Panc1 (cell line): ENCODE results near the gene NTN3. TPM values are rescaled to one million over a fixed set of nuclear protein-coding genes. Genes with fewer than 3 reads are reported as not detected.
"Not testable (repeated sequence)": the region's sequence is repeated elsewhere in the genome, so short reads cannot be mapped to it uniquely, and the experiment has no call there.

Experiments used
- ATAC-seq: fragments of 200-7000 bp; cut with Tn5 transposase; 2 replicates; pipeline ENCODE4 v1.9.1; 2020; ENCODE audit warnings: mild to moderate bottlenecking, moderate library complexity
- BruUV-seq: library from RNA; stranded (reverse); fragments of 400-500 nt; replicated peaks from 2 replicates; lab custom pipeline; 2021; lab: Mats Ljungman, UMichigan
- CTCF ChIA-PET: fragments of 300-600 bp; sonication (Branson Sonifier 250); formaldehyde crosslinking; loops from one replicate; lab custom pipeline; 2022; ENCODE audit warnings: antibody characterized with exemption; lab: Charles Lee
- POLR2A ChIA-PET: fragments of 300-600 bp; sonication (Branson Sonifier 250); formaldehyde crosslinking; loops from one replicate; lab custom pipeline; 2022; ENCODE audit warnings: antibody characterized with exemption; lab: Charles Lee
- DNase-seq: peaks from one replicate; pipeline ENCODE4 v3.0.0-alpha.2; 2010; ENCODE audit warnings: low read depth, low spot score
- H3K27ac ChIP-seq: 2 replicates; pipeline ENCODE4 v1.5.1; 2011; ENCODE audit warnings: mild to moderate bottlenecking, low read length, inconsistent platforms
- H3K27me3 ChIP-seq: fragments of 200-500 bp; sonication (Bioruptor generic); 2 replicates; pipeline ENCODE4 v1.6.0; 2014; ENCODE audit warnings: low read length, inconsistent platforms; ENCODE audit not compliant: control insufficient read depth, insufficient read depth
- H3K36me3 ChIP-seq: fragments of 200-500 bp; sonication (Bioruptor generic); 2 replicates; pipeline ENCODE4 v1.5.1; 2014; ENCODE audit warnings: inconsistent platforms, mild to moderate bottlenecking, low read length, moderate library complexity; ENCODE audit not compliant: control insufficient read depth, insufficient read depth
- H3K4me1 ChIP-seq: 2 replicates; pipeline ENCODE4 v1.5.1; 2011; ENCODE audit warnings: inconsistent platforms, mild to moderate bottlenecking, low read length, moderate library complexity; ENCODE audit not compliant: control insufficient read depth, insufficient read depth
- H3K4me3 ChIP-seq, 2 experiments: 2 replicates each; pipeline ENCODE4 v1.5.1; 2011 to 2012; ENCODE audit warnings: low read depth in 2 of 2, low read length in 2 of 2, mild to moderate bottlenecking in 2 of 2, inconsistent platforms in 1 of 2, moderate library complexity in 1 of 2
- H3K9me3 ChIP-seq: fragments of 200-500 bp; sonication (Bioruptor generic); 2 replicates; pipeline ENCODE4 v1.5.1; 2014; ENCODE audit warnings: low read depth, mild to moderate bottlenecking, inconsistent platforms, low read length, moderate library complexity; ENCODE audit not compliant: control insufficient read depth, insufficient read depth
- POLR2AphosphoS5 ChIP-seq: IDR thresholded peaks from 2 replicates; pipeline ENCODE4 v1.6.1; 2012; ENCODE audit warnings: mild to moderate bottlenecking, low read depth, low read length, moderate library complexity
- SIN3A ChIP-seq: IDR thresholded peaks from 2 replicates; pipeline ENCODE4 v1.6.1; 2012; ENCODE audit warnings: low read depth, mild to moderate bottlenecking, low read length, moderate library complexity, borderline replicate concordance; ENCODE audit not compliant: insufficient read depth
- TCF7L2 ChIP-seq: IDR thresholded peaks from 2 replicates; pipeline ENCODE4 v1.6.1; 2011; ENCODE audit warnings: mild to moderate bottlenecking, low read depth, low read length, inconsistent platforms
- in situ Hi-C: cut with HindIII; loops from 2 replicates; pipeline ENCODE4 v1.10.0; 2016; ENCODE audit warnings: low sequenced_read_pairs, low pct_unique_long_range_greater_than_20kb
- intact Hi-C: fragments of 100-400 bp; cut with micrococcal nuclease; formaldehyde crosslinking; loops from one replicate; pipeline ENCODE4 v1.10.0; 2022; ENCODE audit not compliant: unreplicated experiment
- total RNA-seq: library from RNA; stranded (reverse); gene quantifications from one replicate; pipeline ENCODE4 v1.2.1, GENCODE V29; 2021; ENCODE audit not compliant: unreplicated experiment
- TF ChIP-seq, protein P1 (sequence below): fragments of 450-650 bp; IDR thresholded peaks from 2 replicates; pipeline ENCODE4 v1.5.1; 2017; ENCODE audit warnings: mild to moderate bottlenecking
- TF ChIP-seq, protein P2 (sequence below), 2 experiments: IDR thresholded peaks; 2 replicates each; pipeline ENCODE4 v1.6.1; 2011 to 2012; ENCODE audit warnings: low read depth in 2 of 2, control low read depth in 1 of 2, low read length in 1 of 2, mild to moderate bottlenecking in 1 of 2, moderate library complexity in 1 of 2; ENCODE audit not compliant: insufficient read depth in 1 of 2

NTN3 gene
- total RNA-seq, 1 experiment from 2014 or later, result 3.2 TPM

DNA sequence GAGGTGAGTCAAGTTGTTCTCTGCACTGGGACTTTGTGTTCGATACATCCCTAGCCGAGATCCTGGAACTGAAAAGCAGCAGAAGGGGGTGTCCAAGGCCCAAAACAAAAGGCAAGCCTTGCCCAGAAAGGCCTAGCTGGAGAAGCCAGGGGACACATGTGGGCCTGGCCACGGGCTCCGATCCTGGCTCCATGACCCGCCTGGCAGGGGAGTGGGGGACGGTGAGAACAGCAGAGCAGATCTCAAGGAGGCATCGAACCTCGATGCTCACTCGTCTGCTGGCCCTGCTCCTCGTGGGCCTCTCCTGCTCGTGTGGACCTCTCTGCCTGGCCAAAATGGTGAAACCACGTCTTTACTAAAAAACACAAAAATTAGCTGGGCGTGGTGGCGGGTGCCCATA is 33.0 kb upstream of the NTN3 start:
- TF ChIP-seq SIN3A (no peak), TCF7L2 (no peak), POLR2AphosphoS5 (no peak)
- TF ChIP-seq, protein P1, sequence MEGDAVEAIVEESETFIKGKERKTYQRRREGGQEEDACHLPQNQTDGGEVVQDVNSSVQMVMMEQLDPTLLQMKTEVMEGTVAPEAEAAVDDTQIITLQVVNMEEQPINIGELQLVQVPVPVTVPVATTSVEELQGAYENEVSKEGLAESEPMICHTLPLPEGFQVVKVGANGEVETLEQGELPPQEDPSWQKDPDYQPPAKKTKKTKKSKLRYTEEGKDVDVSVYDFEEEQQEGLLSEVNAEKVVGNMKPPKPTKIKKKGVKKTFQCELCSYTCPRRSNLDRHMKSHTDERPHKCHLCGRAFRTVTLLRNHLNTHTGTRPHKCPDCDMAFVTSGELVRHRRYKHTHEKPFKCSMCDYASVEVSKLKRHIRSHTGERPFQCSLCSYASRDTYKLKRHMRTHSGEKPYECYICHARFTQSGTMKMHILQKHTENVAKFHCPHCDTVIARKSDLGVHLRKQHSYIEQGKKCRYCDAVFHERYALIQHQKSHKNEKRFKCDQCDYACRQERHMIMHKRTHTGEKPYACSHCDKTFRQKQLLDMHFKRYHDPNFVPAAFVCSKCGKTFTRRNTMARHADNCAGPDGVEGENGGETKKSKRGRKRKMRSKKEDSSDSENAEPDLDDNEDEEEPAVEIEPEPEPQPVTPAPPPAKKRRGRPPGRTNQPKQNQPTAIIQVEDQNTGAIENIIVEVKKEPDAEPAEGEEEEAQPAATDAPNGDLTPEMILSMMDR, result no peak
- TF ChIP-seq, protein P2, sequence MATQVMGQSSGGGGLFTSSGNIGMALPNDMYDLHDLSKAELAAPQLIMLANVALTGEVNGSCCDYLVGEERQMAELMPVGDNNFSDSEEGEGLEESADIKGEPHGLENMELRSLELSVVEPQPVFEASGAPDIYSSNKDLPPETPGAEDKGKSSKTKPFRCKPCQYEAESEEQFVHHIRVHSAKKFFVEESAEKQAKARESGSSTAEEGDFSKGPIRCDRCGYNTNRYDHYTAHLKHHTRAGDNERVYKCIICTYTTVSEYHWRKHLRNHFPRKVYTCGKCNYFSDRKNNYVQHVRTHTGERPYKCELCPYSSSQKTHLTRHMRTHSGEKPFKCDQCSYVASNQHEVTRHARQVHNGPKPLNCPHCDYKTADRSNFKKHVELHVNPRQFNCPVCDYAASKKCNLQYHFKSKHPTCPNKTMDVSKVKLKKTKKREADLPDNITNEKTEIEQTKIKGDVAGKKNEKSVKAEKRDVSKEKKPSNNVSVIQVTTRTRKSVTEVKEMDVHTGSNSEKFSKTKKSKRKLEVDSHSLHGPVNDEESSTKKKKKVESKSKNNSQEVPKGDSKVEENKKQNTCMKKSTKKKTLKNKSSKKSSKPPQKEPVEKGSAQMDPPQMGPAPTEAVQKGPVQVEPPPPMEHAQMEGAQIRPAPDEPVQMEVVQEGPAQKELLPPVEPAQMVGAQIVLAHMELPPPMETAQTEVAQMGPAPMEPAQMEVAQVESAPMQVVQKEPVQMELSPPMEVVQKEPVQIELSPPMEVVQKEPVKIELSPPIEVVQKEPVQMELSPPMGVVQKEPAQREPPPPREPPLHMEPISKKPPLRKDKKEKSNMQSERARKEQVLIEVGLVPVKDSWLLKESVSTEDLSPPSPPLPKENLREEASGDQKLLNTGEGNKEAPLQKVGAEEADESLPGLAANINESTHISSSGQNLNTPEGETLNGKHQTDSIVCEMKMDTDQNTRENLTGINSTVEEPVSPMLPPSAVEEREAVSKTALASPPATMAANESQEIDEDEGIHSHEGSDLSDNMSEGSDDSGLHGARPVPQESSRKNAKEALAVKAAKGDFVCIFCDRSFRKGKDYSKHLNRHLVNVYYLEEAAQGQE (IDR thresholded peaks at IDR 0.05; ENCODE audit: insufficient read depth in 1 of 2, low read depth in 2 of 2, low read length in 1 of 2), result no peak
- Histone ChIP-seq H3K9me3 (no peaks in the 10 kb centered on the region), H3K27me3 (no peaks in the 10 kb centered on the region), H3K4me1 (no peaks in the 10 kb centered on the region), H3K27ac (no peak overlapping the region), H3K36me3 (peaks cover 16% of the 10 kb centered on the region), H3K4me3 (no peak overlapping the region)
- ATAC-seq (no peak), DNase-seq (no peak)
- BruUV-seq, result no TSS peak
- in situ Hi-C loops (no loop called here), intact Hi-C loops (no loop called here)
- ChIA-PET POLR2A (no interaction called here), CTCF (no interaction called here)

DNA sequence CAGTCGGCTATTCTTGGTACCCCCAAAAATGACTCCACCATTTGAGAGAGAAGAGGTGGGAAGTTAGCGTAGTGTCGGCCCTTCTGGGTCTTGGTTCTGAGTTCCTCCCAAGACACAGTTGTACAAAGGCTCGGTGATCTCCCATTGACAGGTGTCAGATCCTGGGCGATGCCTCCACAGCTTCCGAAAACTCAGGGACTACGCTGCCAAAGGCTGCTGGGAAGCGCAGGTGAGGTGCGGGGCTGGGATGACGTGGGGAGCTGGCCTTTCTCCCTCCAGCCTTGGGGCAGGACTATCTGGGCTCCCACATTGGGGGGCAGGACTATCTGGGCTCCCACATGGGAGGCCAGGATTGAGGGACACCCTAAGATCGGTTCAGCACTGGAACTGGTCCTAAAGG is 31.5 kb upstream of the NTN3 start:
- ATAC-seq (no peak; the same call in 1 of the 2 replicates), DNase-seq (no peak)
- H3K4me3 ChIP-seq, result no peak overlapping the region
- H3K9me3 ChIP-seq, result no peaks in the 10 kb centered on the region
- in situ Hi-C loops, result no loop called here
- ChIA-PET CTCF (no interaction called here), POLR2A (no interaction called here)
- intact Hi-C loops, result no loop called here
- BruUV-seq, result no TSS peak
- H3K36me3 ChIP-seq, result peaks cover 21% of the 10 kb centered on the region
- no peaks in the 10 kb centered on the region for H3K27me3 ChIP-seq
- no peak for TF ChIP-seq POLR2AphosphoS5
- TF ChIP-seq, protein P1, result no peak
- TF ChIP-seq TCF7L2, result no peak
- TF ChIP-seq, protein P2 (IDR thresholded peaks at IDR 0.05; ENCODE audit: insufficient read depth in 1 of 2, low read depth in 2 of 2, low read length in 1 of 2), result no peak
- TF ChIP-seq SIN3A, result no peak
- no peak overlapping the region for H3K27ac ChIP-seq
- no peaks in the 10 kb centered on the region for H3K4me1 ChIP-seq

DNA sequence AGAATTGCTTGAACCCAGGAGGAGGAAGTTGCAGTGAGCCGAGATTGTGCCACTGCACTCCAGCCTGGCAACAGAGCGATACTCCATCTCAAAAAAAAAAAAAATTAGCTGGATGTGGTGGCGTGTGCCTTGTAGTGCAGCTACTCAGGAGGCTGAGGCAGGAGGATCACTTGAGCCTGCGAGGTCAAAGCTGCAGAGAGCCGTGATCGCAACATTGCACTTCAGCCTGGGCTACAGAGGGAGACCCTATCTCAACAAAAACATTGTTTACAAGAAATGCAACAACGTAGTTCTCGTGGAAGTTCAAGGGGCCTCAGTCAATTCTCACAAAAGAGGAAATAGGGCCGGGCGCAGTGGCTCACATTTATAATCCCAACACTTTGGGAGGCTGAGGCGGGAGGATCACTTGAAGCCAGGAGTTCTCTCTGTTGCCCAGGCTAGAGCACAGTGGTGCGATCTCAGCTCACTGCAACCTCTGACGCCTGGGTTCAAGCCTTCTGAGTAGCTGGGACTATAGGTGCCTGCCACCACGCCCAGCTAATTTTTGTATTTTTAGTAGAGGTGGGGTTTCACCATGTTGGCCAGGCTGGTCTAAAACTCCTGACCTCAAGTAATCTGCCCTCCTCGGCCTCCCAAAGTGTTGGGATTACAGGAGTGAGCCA is 29.8 kb upstream of the NTN3 start:
- DNase-seq, H3K27ac ChIP-seq, H3K4me3 ChIP-seq, CTCF ChIA-PET, H3K27me3 ChIP-seq, H3K4me1 ChIP-seq, in situ Hi-C loops, BruUV-seq, H3K9me3 ChIP-seq, intact Hi-C loops, ATAC-seq: not testable (repeated sequence)
- peaks cover 21% of the 10 kb centered on the region for H3K36me3 ChIP-seq
- POLR2A ChIA-PET, result interaction anchor here (0.7 kb wide), 1 partner anchor 17 kb away, joined by 7 read pairs; no protein-coding TSS in a partner anchor
